ENCODE results near the gene SMC3.
"Not testable (repeated sequence)": the region's sequence is repeated elsewhere in the genome, so short reads cannot be mapped to it uniquely, and the experiment has no call there.

SMC3 gene

GRCh38 chr10:110591760-110592159 lies 24.3 kb downstream of the SMC3 start:
- H3K27ac ChIP-seq, result no peak overlapping the region
- no peak for TF ChIP-seq CTCF (conservative IDR thresholded peaks at IDR 0.05)

GRCh38 chr10:110597476-110597875 lies 30.0 kb downstream of the SMC3 start:
- no peak for TF ChIP-seq CTCF (conservative IDR thresholded peaks at IDR 0.05)
- H3K27ac ChIP-seq, result no peak overlapping the region

GRCh38 chr10:110600487-110601101 lies 33.1 kb downstream of the SMC3 start:
- TF ChIP-seq CTCF (conservative IDR thresholded peaks at IDR 0.05), result peak; percentile 77
- no peak overlapping the region for H3K27ac ChIP-seq

GRCh38 chr10:110601581-110601980 lies 34.1 kb downstream of the SMC3 start:
- no peak for TF ChIP-seq CTCF (conservative IDR thresholded peaks at IDR 0.05)
- no peak overlapping the region for H3K27ac ChIP-seq

- TF ChIP-seq CTCF (conservative IDR thresholded peaks at IDR 0.05), result no peak
- no peak overlapping the region for H3K27ac ChIP-seq
These were observed 40.6 kb downstream of the SMC3 start for GRCh38 chr10:110608087-110608486.

GRCh38 chr10:110609605-110610004 lies 42.1 kb downstream of the SMC3 start:
- no peak for TF ChIP-seq CTCF (conservative IDR thresholded peaks at IDR 0.05)
- H3K27ac ChIP-seq, result no peak overlapping the region

GRCh38 chr10:110610308-110610774 lies 42.8 kb downstream of the SMC3 start:
- TF ChIP-seq CTCF (conservative IDR thresholded peaks at IDR 0.05), result peak; percentile 93
- H3K27ac ChIP-seq, result no peak overlapping the region

GRCh38 chr10:110610781-110611180 lies 43.3 kb downstream of the SMC3 start:
- H3K27ac ChIP-seq, result not testable (repeated sequence)
